Tibial nerve (tissue), 4 donors: ENCODE data around the gene KIF7.

Source experiments
- EP300 ChIP-seq, 2 donors: sonication (generic); formaldehyde crosslinking; IDR thresholded peaks; one replicate each; pipeline ENCODE4 v1.6.1; 2017; ENCODE audit warnings: antibody characterized with exemption in 2 of 2, mild to moderate bottlenecking in 1 of 2
- POLR2A ChIP-seq, 2 donors: fragments of 450-650 bp; IDR thresholded peaks; one replicate each; pipeline ENCODE4 v1.6.1; 2017; ENCODE audit warnings: antibody characterized with exemption in 2 of 2, mild to moderate bottlenecking in 2 of 2, moderate library complexity in 2 of 2
- TF ChIP-seq, protein P1 (sequence below), 5 experiments: fragments of 200-600 bp in 3 of 5; fragments of 450-650 bp in 2 of 5; sonication (generic) in 3 of 5; IDR thresholded peaks; one replicate each; pipeline ENCODE4 v1.5.1; 2016 to 2019; ENCODE audit warnings: antibody characterized with exemption in 5 of 5, mild to moderate bottlenecking in 3 of 5, moderate library complexity in 2 of 5

DNA sequence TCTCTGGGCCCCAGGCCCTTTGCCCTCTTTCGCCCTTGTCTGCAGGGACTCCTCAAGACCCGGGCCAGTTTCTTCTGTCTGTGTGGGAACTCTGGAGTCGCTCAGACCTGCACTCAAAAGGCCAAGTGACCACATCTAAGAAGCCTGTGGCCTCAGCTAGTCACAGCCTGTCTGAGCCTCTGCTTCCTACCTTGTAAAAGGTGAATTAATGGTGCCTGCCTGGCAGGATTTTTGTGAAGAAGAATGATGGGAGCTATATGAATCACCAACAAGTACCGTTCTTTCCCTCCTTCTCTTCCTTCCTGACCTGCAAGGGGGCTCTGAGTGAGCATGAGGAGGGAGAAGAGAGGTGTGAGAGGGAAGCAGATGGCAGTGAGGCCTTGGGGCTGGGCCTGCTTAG, 16.4 kb upstream of the KIF7 start:
- TF ChIP-seq, protein P1, sequence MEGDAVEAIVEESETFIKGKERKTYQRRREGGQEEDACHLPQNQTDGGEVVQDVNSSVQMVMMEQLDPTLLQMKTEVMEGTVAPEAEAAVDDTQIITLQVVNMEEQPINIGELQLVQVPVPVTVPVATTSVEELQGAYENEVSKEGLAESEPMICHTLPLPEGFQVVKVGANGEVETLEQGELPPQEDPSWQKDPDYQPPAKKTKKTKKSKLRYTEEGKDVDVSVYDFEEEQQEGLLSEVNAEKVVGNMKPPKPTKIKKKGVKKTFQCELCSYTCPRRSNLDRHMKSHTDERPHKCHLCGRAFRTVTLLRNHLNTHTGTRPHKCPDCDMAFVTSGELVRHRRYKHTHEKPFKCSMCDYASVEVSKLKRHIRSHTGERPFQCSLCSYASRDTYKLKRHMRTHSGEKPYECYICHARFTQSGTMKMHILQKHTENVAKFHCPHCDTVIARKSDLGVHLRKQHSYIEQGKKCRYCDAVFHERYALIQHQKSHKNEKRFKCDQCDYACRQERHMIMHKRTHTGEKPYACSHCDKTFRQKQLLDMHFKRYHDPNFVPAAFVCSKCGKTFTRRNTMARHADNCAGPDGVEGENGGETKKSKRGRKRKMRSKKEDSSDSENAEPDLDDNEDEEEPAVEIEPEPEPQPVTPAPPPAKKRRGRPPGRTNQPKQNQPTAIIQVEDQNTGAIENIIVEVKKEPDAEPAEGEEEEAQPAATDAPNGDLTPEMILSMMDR (IDR thresholded peaks at IDR 0.05), result no peak
- no peak for TF ChIP-seq POLR2A (IDR thresholded peaks at IDR 0.05)
- TF ChIP-seq EP300 (IDR thresholded peaks at IDR 0.05), result no peak
